SU-DHL-6 (cell line): ENCODE measurements around the gene SH3PXD2A.

ENCODE experiments used
- H2AFZ ChIP-seq: fragments of 200-600 bp; sonication (generic); 2 replicates; pipeline ENCODE4 v1.6.1; 2014; ENCODE audit warnings: low read depth, mild to moderate bottlenecking, moderate library complexity, mixed read lengths, antibody characterized with exemption, low read length; ENCODE audit not compliant: severe bottlenecking
- H3F3A ChIP-seq: fragments of 200-600 bp; shearing (Covaris generic); 2 replicates; pipeline ENCODE4 v1.6.0; 2016; ENCODE audit warnings: antibody characterized with exemption, mild to moderate bottlenecking; ENCODE audit not compliant: insufficient read depth
- H3K27ac ChIP-seq: fragments of 200-600 bp; sonication (generic); 2 replicates; pipeline ENCODE4 v1.5.1; 2016; ENCODE audit warnings: low read depth, mild to moderate bottlenecking, low read length, moderate library complexity, mixed read lengths
- H3K27me3 ChIP-seq: fragments of 200-600 bp; sonication (generic), shearing (Covaris generic); 2 replicates; pipeline ENCODE4 v1.6.0; 2014; ENCODE audit warnings: mild to moderate bottlenecking, low read length
- H3K36me3 ChIP-seq: fragments of 200-600 bp; sonication (generic); 2 replicates; pipeline ENCODE4 v1.6.1; 2014; ENCODE audit warnings: mild to moderate bottlenecking, low read length, mixed read lengths
- H3K4me2 ChIP-seq: fragments of 300-600, 200-600 bp; shearing (Covaris generic), sonication (generic); 2 replicates; pipeline ENCODE4 v1.6.0; 2014; ENCODE audit warnings: low read length, low read depth, mild to moderate bottlenecking; ENCODE audit not compliant: poor library complexity, severe bottlenecking
- H3K4me3 ChIP-seq: fragments of 200-600 bp; sonication (generic); 2 replicates; pipeline ENCODE4 v1.5.1; 2014; ENCODE audit warnings: antibody characterized with exemption, low read length, mild to moderate bottlenecking, mixed read lengths; ENCODE audit not compliant: insufficient read depth, poor library complexity, severe bottlenecking
- H3K79me2 ChIP-seq: fragments of 200-600 bp; sonication (generic); 2 replicates; pipeline ENCODE4 v1.6.1; 2014; ENCODE audit warnings: mild to moderate bottlenecking, low read length, moderate library complexity; ENCODE audit not compliant: insufficient read depth
- H3K9ac ChIP-seq: fragments of 200-600 bp; sonication (generic); 2 replicates; pipeline ENCODE4 v1.7.0; 2014; ENCODE audit warnings: mild to moderate bottlenecking, low read length
- H3K9me2 ChIP-seq: fragments of 200-600 bp; sonication (generic); replicated peaks from 2 replicates; pipeline ENCODE4 v1.6.1; 2014; ENCODE audit warnings: low read length; ENCODE audit not compliant: insufficient read depth
- H3K9me3 ChIP-seq: fragments of 200-600 bp; sonication (generic); 2 replicates; pipeline ENCODE4 v1.6.1; 2014; ENCODE audit warnings: low read length, mixed read lengths; ENCODE audit not compliant: insufficient read depth
- H4K20me1 ChIP-seq: fragments of 200-600 bp; sonication (generic); 2 replicates; pipeline ENCODE4 v1.6.1; 2014; ENCODE audit warnings: low read depth, mild to moderate bottlenecking, antibody characterized with exemption, low read length, moderate library complexity, mixed read lengths
- CTCF ChIP-seq: fragments of 200-600 bp; sonication (generic); IDR thresholded peaks from one replicate; pipeline ENCODE4 v1.5.1; 2017; ENCODE audit warnings: antibody characterized with exemption, mild to moderate bottlenecking, low read length, moderate library complexity; ENCODE audit not compliant: insufficient read depth, poor library complexity, severe bottlenecking
- EZH2phosphoT487 ChIP-seq: fragments of 200-600 bp; sonication (generic), shearing (Covaris generic); conservative IDR thresholded peaks from 2 replicates; pipeline ENCODE4 v1.6.1; 2018; ENCODE audit warnings: mild to moderate bottlenecking, antibody characterized with exemption, low read length, moderate library complexity, mixed read lengths

SH3PXD2A gene

GRCh38 chr10:103725242-103725641 lies 130.1 kb downstream of the SH3PXD2A start:
- H3F3A ChIP-seq: no peaks in the 10 kb centered on the region
- H4K20me1 ChIP-seq: no peaks in the 10 kb centered on the region
- H3K27me3 ChIP-seq: no peaks in the 10 kb centered on the region
- no peaks in the 10 kb centered on the region for H3K36me3 ChIP-seq
- H2AFZ ChIP-seq: no peak overlapping the region
- no peak overlapping the region for H3K4me2 ChIP-seq
- H3K79me2 ChIP-seq: no peaks in the 10 kb centered on the region
- H3K9ac ChIP-seq: no peak overlapping the region
- no peak overlapping the region for H3K27ac ChIP-seq
- no peak overlapping the region for H3K4me3 ChIP-seq
- no peaks in the 10 kb centered on the region for H3K9me2 ChIP-seq
- H3K9me3 ChIP-seq: no peaks in the 10 kb centered on the region
- TF ChIP-seq EZH2phosphoT487: no peak
- TF ChIP-seq CTCF: no peak

GRCh38 chr10:103724771-103725170 lies 130.6 kb downstream of the SH3PXD2A start:
- no peaks in the 10 kb centered on the region for H4K20me1 ChIP-seq
- no peaks in the 10 kb centered on the region for H3K9me3 ChIP-seq
- H3K27ac ChIP-seq: no peak overlapping the region

GRCh38 chr10:103724074-103724473 lies 131.3 kb downstream of the SH3PXD2A start:
- no peak for TF ChIP-seq CTCF
- no peak for TF ChIP-seq EZH2phosphoT487
- Histone ChIP-seq H3K36me3 (no peaks in the 10 kb centered on the region), H3K9me3 (no peaks in the 10 kb centered on the region), H3F3A (no peaks in the 10 kb centered on the region), H3K4me2 (no peak overlapping the region), H4K20me1 (no peaks in the 10 kb centered on the region), H3K27ac (no peak overlapping the region), H3K27me3 (no peaks in the 10 kb centered on the region), H3K9ac (no peak overlapping the region), H2AFZ (no peak overlapping the region), H3K4me3 (no peak overlapping the region), H3K9me2 (no peaks in the 10 kb centered on the region), H3K79me2 (no peaks in the 10 kb centered on the region)

More at GRCh38 chr10:103724771-103725170, 130.6 kb downstream of the SH3PXD2A start:
- Histone ChIP-seq H3K4me3 (no peak overlapping the region), H3K27me3 (no peaks in the 10 kb centered on the region), H3K36me3 (no peaks in the 10 kb centered on the region), H3K9ac (no peak overlapping the region), H3K79me2 (no peaks in the 10 kb centered on the region), H3K9me2 (no peaks in the 10 kb centered on the region), H3K4me2 (no peak overlapping the region), H3F3A (no peaks in the 10 kb centered on the region), H2AFZ (no peak overlapping the region)
- no peak for TF ChIP-seq CTCF

- Histone ChIP-seq H3K9me3 (no peaks in the 10 kb centered on the region), H3K9ac (no peak overlapping the region), H3K79me2 (no peaks in the 10 kb centered on the region), H2AFZ (no peak overlapping the region), H3K4me2 (no peak overlapping the region), H4K20me1 (no peaks in the 10 kb centered on the region), H3F3A (no peaks in the 10 kb centered on the region), H3K9me2 (no peaks in the 10 kb centered on the region), H3K36me3 (no peaks in the 10 kb centered on the region), H3K27me3 (no peaks in the 10 kb centered on the region), H3K4me3 (no peak overlapping the region), H3K27ac (no peak overlapping the region)
- no peak for TF ChIP-seq EZH2phosphoT487
- TF ChIP-seq CTCF: no peak
Observed at GRCh38 chr10:103723557-103723956, 131.8 kb downstream of the SH3PXD2A start.
